Activated CD4-positive, alpha-beta memory T cell treated with anti-CD3 and anti-CD28 coated beads for 36 hours (primary cell): ENCODE data around the gene KRTAP24-1. TPM values are rescaled to one million over a fixed set of nuclear protein-coding genes. Genes with fewer than 3 reads are reported as not detected.

Experiments used
- CTCF ChIA-PET: fragments of 350-600 bp; sonication (Branson Sonifier 250); formaldehyde crosslinking; loops from one replicate; lab custom pipeline; 2021; ENCODE audit warnings: antibody characterized with exemption, inconsistent platforms; lab: Charles Lee
- POLR2A ChIA-PET: fragments of 350-600 bp; sonication (Branson Sonifier 250); formaldehyde crosslinking; loops from one replicate; lab custom pipeline; 2021; ENCODE audit warnings: antibody characterized with exemption; lab: Charles Lee
- DNase-seq: peaks from one replicate; pipeline ENCODE4 v3.0.0-alpha.2; 2020
- H3K27ac Mint-ChIP-seq: one replicate; pipeline ENCODE4 v1.8.0; 2021; ENCODE audit warnings: mixed read lengths
- H3K27me3 Mint-ChIP-seq: one replicate; pipeline ENCODE4 v1.8.0; 2021; ENCODE audit warnings: mixed read lengths
- H3K36me3 Mint-ChIP-seq: one replicate; pipeline ENCODE4 v1.8.0; 2021; ENCODE audit warnings: mixed read lengths
- H3K4me1 Mint-ChIP-seq: one replicate; pipeline ENCODE4 v1.8.0; 2021; ENCODE audit warnings: low read depth, mixed read lengths
- H3K4me3 Mint-ChIP-seq: one replicate; pipeline ENCODE4 v1.8.0; 2021; ENCODE audit warnings: mild to moderate bottlenecking, mixed read lengths
- H3K9me3 Mint-ChIP-seq: one replicate; pipeline ENCODE4 v1.8.0; 2021; ENCODE audit warnings: mixed read lengths
- intact Hi-C: fragments of 100-400 bp; cut with micrococcal nuclease; formaldehyde crosslinking; loops from one replicate; pipeline ENCODE4 v1.15.1; 2023
- total RNA-seq, 2 experiments: library from RNA; stranded (reverse); gene quantifications; one replicate each; pipeline ENCODE4 v1.2.3, GENCODE V29; 2021

Gene KRTAP24-1
- not detected for total RNA-seq

DNA sequence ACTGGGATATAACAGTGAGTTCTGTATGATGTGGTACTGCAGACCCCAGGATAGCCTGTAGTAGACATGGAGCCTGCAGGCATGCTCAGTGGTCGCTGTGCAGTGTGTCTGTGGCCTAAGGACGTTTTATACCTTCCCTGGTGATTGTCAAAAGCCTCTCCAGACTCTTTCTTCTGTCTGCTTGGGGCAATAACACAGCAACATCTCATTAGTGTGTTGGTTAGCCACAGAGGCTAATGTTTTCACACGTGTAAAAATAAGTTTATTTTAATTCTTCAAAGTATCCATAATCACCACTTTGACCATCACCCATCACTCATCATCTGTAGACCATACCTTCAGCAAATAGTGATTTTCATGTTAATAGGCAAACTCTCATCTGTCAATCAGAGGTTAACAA, at the start of gene KRTAP24-1:
TSS of gene KRTAP24-1 (minus strand) at position 101 of the 400 bp plus-strand sequence. CDS start at position 83, 18 bp downstream.
- no peak within 1 kb of the TSS for H3K27ac Mint-ChIP-seq
- no peaks in the 10 kb centered on the region for H3K36me3 Mint-ChIP-seq
- CTCF ChIA-PET = no interaction called here
- DNase-seq = no peak
- peaks cover under 1% of the 10 kb centered on the region for H3K27me3 Mint-ChIP-seq
- H3K4me3 Mint-ChIP-seq = no peak within 1 kb of the TSS
- intact Hi-C loops = no loop called here
- no peaks in the 10 kb centered on the region for H3K9me3 Mint-ChIP-seq
- no peaks in the 10 kb centered on the region for H3K4me1 Mint-ChIP-seq
- POLR2A ChIA-PET = no interaction called here

- Mint-ChIP-seq H3K4me3 (no peak overlapping the region), H3K27ac (no peak overlapping the region), H3K27me3 (no peaks in the 10 kb centered on the region), H3K4me1 (no peaks in the 10 kb centered on the region), H3K36me3 (no peaks in the 10 kb centered on the region), H3K9me3 (peaks cover 12% of the 10 kb centered on the region)
- intact Hi-C loops = no loop called here
- ChIA-PET CTCF (no interaction called here), POLR2A (no interaction called here)
- DNase-seq = no peak
Observed at GRCh38 chr21:30329203-30329875, 46.6 kb upstream of the KRTAP24-1 start.

DNA sequence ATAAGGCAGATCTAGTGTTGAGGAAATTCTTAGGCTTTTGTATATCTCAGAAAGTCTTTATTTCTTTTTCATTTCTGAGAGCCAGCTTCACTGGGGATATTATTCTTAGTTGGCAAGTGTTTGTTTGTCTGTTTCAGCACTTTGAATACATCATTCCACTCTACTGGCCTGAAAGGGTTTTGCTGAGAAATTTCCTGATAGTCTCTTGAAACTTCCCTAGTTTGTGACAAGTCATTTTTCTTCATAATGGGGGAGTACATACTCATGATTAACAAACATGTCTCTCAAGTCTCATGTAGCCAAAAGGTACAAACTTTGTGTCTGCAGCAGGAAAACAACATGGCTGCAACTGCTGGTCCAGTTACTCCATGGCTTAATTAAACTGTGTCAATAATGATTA, 43.6 kb upstream of the KRTAP24-1 start:
- no peak overlapping the region for H3K27ac Mint-ChIP-seq
- peaks cover 12% of the 10 kb centered on the region for H3K9me3 Mint-ChIP-seq
- no peaks in the 10 kb centered on the region for H3K36me3 Mint-ChIP-seq
- intact Hi-C loops = no loop called here
- H3K27me3 Mint-ChIP-seq = no peaks in the 10 kb centered on the region
- no peaks in the 10 kb centered on the region for H3K4me1 Mint-ChIP-seq
- DNase-seq = no peak
- H3K4me3 Mint-ChIP-seq = no peak overlapping the region
- ChIA-PET POLR2A (no interaction called here), CTCF (interaction anchor here (0.6 to 0.7 kb wide), 2 partner anchors 125 to 649 kb away, joined by 3 read pairs; no protein-coding TSS in a partner anchor)

- intact Hi-C loops = no loop called here
- no peak within 1 kb of the TSS for H3K27ac Mint-ChIP-seq
- no peak within 1 kb of the TSS for H3K4me3 Mint-ChIP-seq
- no peaks in the 10 kb centered on the region for H3K9me3 Mint-ChIP-seq
- ChIA-PET POLR2A (no interaction called here), CTCF (no interaction called here)
- H3K36me3 Mint-ChIP-seq = no peaks in the 10 kb centered on the region
- no peaks in the 10 kb centered on the region for H3K4me1 Mint-ChIP-seq
- no peaks in the 10 kb centered on the region for H3K27me3 Mint-ChIP-seq
- DNase-seq = no peak
Observed at GRCh38 chr21:30320215-30320614, 37.5 kb upstream of the KRTAP24-1 start, which contains the start of gene KRTAP26-1. Gene KRTAP26-1, minus strand, starts transcription at chr21:30320315. Its CDS starts 280 bp downstream, at chr21:30320035.

DNA sequence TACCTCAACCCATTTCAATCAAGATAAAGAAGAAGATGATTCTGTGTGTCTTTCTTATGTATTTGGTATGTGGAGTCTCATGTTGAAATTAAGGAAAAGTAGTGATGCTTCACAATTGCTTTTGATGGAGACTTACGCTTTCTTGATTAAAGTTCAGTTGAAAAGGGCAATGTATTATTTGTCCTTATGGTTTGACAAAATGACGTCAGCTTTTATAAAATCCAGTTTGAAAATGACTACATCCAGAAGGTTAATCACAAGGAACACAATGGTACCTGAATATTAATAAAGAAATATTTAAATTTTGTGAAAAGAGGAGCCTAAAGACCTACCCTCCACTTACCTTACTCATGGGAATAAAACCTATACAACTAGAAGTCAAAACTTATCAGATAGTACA, 33.0 kb upstream of the KRTAP24-1 start:
- Mint-ChIP-seq H3K36me3 (no peaks in the 10 kb centered on the region), H3K4me3 (no peak overlapping the region), H3K27ac (no peak overlapping the region), H3K4me1 (no peaks in the 10 kb centered on the region), H3K9me3 (no peaks in the 10 kb centered on the region), H3K27me3 (no peaks in the 10 kb centered on the region)
- POLR2A ChIA-PET = no interaction called here
- CTCF ChIA-PET = no interaction called here
- intact Hi-C loops = no loop called here
- DNase-seq = no peak

GRCh38 chr21:30306884-30307283, 24.1 kb upstream of the KRTAP24-1 start:
- intact Hi-C loops = no loop called here
- Mint-ChIP-seq H3K4me3 (no peak overlapping the region), H3K36me3 (no peaks in the 10 kb centered on the region), H3K27me3 (no peaks in the 10 kb centered on the region), H3K9me3 (no peaks in the 10 kb centered on the region), H3K4me1 (no peaks in the 10 kb centered on the region), H3K27ac (no peak overlapping the region)
- POLR2A ChIA-PET = no interaction called here
- DNase-seq = no peak
- CTCF ChIA-PET = no interaction called here

- POLR2A ChIA-PET = no interaction called here
- H3K9me3 Mint-ChIP-seq = no peaks in the 10 kb centered on the region
- H3K27ac Mint-ChIP-seq = no peak overlapping the region
- no peaks in the 10 kb centered on the region for H3K4me1 Mint-ChIP-seq
- no peaks in the 10 kb centered on the region for H3K36me3 Mint-ChIP-seq
- CTCF ChIA-PET = no interaction called here
- no peak for DNase-seq
- intact Hi-C loops = no loop called here
- no peaks in the 10 kb centered on the region for H3K27me3 Mint-ChIP-seq
- H3K4me3 Mint-ChIP-seq = no peak overlapping the region
Observed at GRCh38 chr21:30305136-30305535, 22.4 kb upstream of the KRTAP24-1 start.

- Mint-ChIP-seq H3K4me3 (no peak within 1 kb of the TSS), H3K27me3 (no peaks in the 10 kb centered on the region), H3K36me3 (no peaks in the 10 kb centered on the region), H3K27ac (no peak within 1 kb of the TSS), H3K9me3 (no peaks in the 10 kb centered on the region), H3K4me1 (no peaks in the 10 kb centered on the region)
- intact Hi-C loops = no loop called here
- ChIA-PET POLR2A (interaction anchor here (0.6 kb wide), 1 partner anchor 688 kb away, joined by 3 read pairs; no protein-coding TSS in a partner anchor), CTCF (no interaction called here)
- DNase-seq = no peak
Observed at GRCh38 chr21:30289215-30289614, 6.5 kb upstream of the KRTAP24-1 start, which contains the start of gene KRTAP25-1. Gene KRTAP25-1, minus strand, starts transcription at chr21:30289514. Its CDS starts 24 bp downstream, at chr21:30289490.

GRCh38 chr21:30271611-30272010, 11.1 kb downstream of the KRTAP24-1 start:
- H3K4me1 Mint-ChIP-seq = no peaks in the 10 kb centered on the region
- no peaks in the 10 kb centered on the region for H3K36me3 Mint-ChIP-seq
- H3K27ac Mint-ChIP-seq = no peak overlapping the region
- H3K27me3 Mint-ChIP-seq = no peaks in the 10 kb centered on the region
- no peak overlapping the region for H3K4me3 Mint-ChIP-seq
- ChIA-PET POLR2A (no interaction called here), CTCF (no interaction called here)
- intact Hi-C loops = no loop called here
- H3K9me3 Mint-ChIP-seq = no peaks in the 10 kb centered on the region
- no peak for DNase-seq

DNA sequence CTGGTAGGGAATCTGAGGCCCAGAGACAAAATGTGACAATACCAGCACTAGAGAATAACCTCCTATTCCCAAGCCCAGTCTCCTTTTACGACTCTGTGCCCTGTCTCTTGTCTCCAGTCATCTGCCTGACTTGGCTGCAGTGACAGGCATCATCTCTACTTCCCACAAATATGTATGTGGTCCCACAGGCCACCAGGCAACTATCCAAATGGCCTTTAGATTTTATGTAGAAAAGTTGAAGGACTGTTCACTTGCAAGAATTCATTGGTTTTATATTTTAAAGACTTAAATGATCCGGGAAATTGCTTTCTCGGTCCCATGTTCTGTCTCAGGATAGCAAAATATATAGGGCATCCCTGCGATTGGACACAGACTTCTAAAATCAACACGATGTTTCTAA, 11.6 kb downstream of the KRTAP24-1 start:
- Mint-ChIP-seq H3K27me3 (no peaks in the 10 kb centered on the region), H3K27ac (no peak overlapping the region), H3K9me3 (peaks cover under 1% of the 10 kb centered on the region), H3K4me1 (no peaks in the 10 kb centered on the region), H3K4me3 (no peak overlapping the region), H3K36me3 (no peaks in the 10 kb centered on the region)
- intact Hi-C loops = no loop called here
- DNase-seq = no peak
- CTCF ChIA-PET = no interaction called here
- POLR2A ChIA-PET = no interaction called here

GRCh38 chr21:30269803-30270530, 12.8 kb downstream of the KRTAP24-1 start:
- Mint-ChIP-seq H3K36me3 (no peaks in the 10 kb centered on the region), H3K27me3 (no peaks in the 10 kb centered on the region), H3K4me1 (no peaks in the 10 kb centered on the region), H3K27ac (no peak overlapping the region), H3K9me3 (peaks cover 5% of the 10 kb centered on the region), H3K4me3 (no peak overlapping the region)
- intact Hi-C loops = no loop called here
- CTCF ChIA-PET = no interaction called here
- DNase-seq = no peak
- POLR2A ChIA-PET = no interaction called here

DNA sequence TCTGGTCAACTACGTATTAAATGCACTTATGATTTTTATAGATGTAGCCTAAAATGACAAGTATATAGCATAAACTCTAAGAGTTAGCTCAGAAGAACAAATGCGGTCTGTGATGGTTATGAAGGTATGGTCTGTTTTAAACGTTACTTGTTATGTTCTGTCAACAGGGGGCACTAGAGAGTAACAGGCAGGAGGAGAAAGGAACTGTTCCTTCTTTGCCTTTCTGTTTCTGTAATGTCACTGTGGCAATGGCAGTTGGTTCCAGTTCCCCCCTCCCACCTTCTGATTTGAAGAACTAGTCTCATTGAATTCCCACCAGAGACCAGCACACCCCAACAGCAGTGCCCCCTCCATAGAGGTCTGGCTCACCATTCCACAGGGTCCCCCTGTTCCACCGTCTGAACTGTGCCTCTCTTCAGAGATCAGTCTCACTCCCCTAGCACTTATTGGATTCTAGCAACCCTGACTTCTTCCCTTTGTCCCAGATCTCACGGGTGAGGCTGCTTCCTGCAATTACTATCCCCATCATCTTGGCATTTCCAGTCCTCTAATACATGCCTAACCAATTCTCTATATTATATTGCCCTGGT, 14.0 kb downstream of the KRTAP24-1 start:
- CTCF ChIA-PET = interaction anchor here (1.0 kb wide), 1 partner anchor 24 kb away, joined by 3 read pairs; no protein-coding TSS in a partner anchor
- no peaks in the 10 kb centered on the region for H3K4me1 Mint-ChIP-seq

More for the DNA sequence above, 14.0 kb downstream of the KRTAP24-1 start:
- POLR2A ChIA-PET = no interaction called here
- Mint-ChIP-seq H3K27me3 (no peaks in the 10 kb centered on the region), H3K4me3 (no peak overlapping the region), H3K36me3 (no peaks in the 10 kb centered on the region), H3K27ac (no peak overlapping the region), H3K9me3 (peaks cover 5% of the 10 kb centered on the region)
- intact Hi-C loops = no loop called here
- no peak for DNase-seq
